KMS-11 (cell line): Measurements from ENCODE around the gene PLBD2.

Source experiments
- H2AFZ ChIP-seq: fragments of 200-600 bp; sonication (generic); 2 replicates; pipeline ENCODE4 v1.6.1; 2016; ENCODE audit warnings: antibody characterized with exemption, mixed run types, low read depth
- H3K27ac ChIP-seq: fragments of 200-600 bp; sonication (generic); 2 replicates; pipeline ENCODE4 v1.6.1; 2016; ENCODE audit warnings: mild to moderate bottlenecking, mixed run types
- H3K27me3 ChIP-seq: fragments of 200-600 bp; sonication (generic); 2 replicates; pipeline ENCODE4 v1.6.1; 2017; ENCODE audit warnings: mild to moderate bottlenecking, low read depth, mixed run types, moderate library complexity; ENCODE audit not compliant: insufficient read depth
- H3K36me3 ChIP-seq: fragments of 200-600 bp; sonication (generic); 2 replicates; pipeline ENCODE4 v1.6.1; 2017; ENCODE audit warnings: mild to moderate bottlenecking, mixed run types; ENCODE audit not compliant: insufficient read depth
- H3K4me1 ChIP-seq: fragments of 200-600 bp; sonication (generic); 2 replicates; pipeline ENCODE4 v1.6.1; 2016; ENCODE audit warnings: mild to moderate bottlenecking, low read depth, mixed run types; ENCODE audit not compliant: poor library complexity, severe bottlenecking
- H3K4me2 ChIP-seq: fragments of 200-600 bp; sonication (generic); 2 replicates; pipeline ENCODE4 v1.7.0; 2016; ENCODE audit warnings: mild to moderate bottlenecking, mixed run types
- H3K4me3 ChIP-seq: fragments of 200-600 bp; sonication (generic); IDR thresholded peaks from 2 replicates; pipeline ENCODE4 v1.6.1; 2017; ENCODE audit warnings: low read depth, low read length, mixed read lengths; ENCODE audit not compliant: insufficient read depth
- H3K79me2 ChIP-seq: fragments of 200-600 bp; sonication (generic); 2 replicates; pipeline ENCODE4 v1.6.1; 2016; ENCODE audit warnings: low read depth, mixed run types; ENCODE audit not compliant: insufficient read depth
- H3K9ac ChIP-seq: fragments of 200-600 bp; sonication (generic); 2 replicates; pipeline ENCODE4 v1.6.1; 2016; ENCODE audit warnings: mild to moderate bottlenecking, mixed run types
- H4K20me1 ChIP-seq: fragments of 200-600 bp; sonication (generic); 2 replicates; pipeline ENCODE4 v1.6.1; 2016; ENCODE audit warnings: mild to moderate bottlenecking, mixed run types; ENCODE audit not compliant: insufficient read depth
- CTCF ChIP-seq: fragments of 200-600 bp; sonication (generic); conservative IDR thresholded peaks from 2 replicates; pipeline ENCODE4 v1.6.1; 2017; ENCODE audit warnings: low read depth, mild to moderate bottlenecking, antibody characterized with exemption, low read length, moderate library complexity, mixed read lengths

PLBD2 gene

GRCh38 chr12:113392520-113392919 is 34.1 kb downstream of the PLBD2 start:
- no peaks in the 10 kb centered on the region for H3K79me2 ChIP-seq
- H2AFZ ChIP-seq, result no peak overlapping the region
- no peaks in the 10 kb centered on the region for H4K20me1 ChIP-seq
- H3K4me2 ChIP-seq, result no peak overlapping the region
- no peak overlapping the region for H3K9ac ChIP-seq
- no peak for TF ChIP-seq CTCF
- H3K36me3 ChIP-seq, result no peaks in the 10 kb centered on the region
- no peaks in the 10 kb centered on the region for H3K27me3 ChIP-seq
- no peak overlapping the region for H3K4me3 ChIP-seq
- no peaks in the 10 kb centered on the region for H3K4me1 ChIP-seq
- H3K27ac ChIP-seq, result no peak overlapping the region

- no peak for TF ChIP-seq CTCF
- no peaks in the 10 kb centered on the region for H3K79me2 ChIP-seq
- H4K20me1 ChIP-seq, result no peaks in the 10 kb centered on the region
- H3K9ac ChIP-seq, result no peak overlapping the region
- H3K27ac ChIP-seq, result no peak overlapping the region
- no peak overlapping the region for H3K4me3 ChIP-seq
- H3K27me3 ChIP-seq, result no peaks in the 10 kb centered on the region
- no peaks in the 10 kb centered on the region for H3K36me3 ChIP-seq
- H2AFZ ChIP-seq, result no peak overlapping the region
- H3K4me1 ChIP-seq, result no peaks in the 10 kb centered on the region
- H3K4me2 ChIP-seq, result no peak overlapping the region
These were observed 34.7 kb downstream of the PLBD2 start for GRCh38 chr12:113392988-113393579.

- no peaks in the 10 kb centered on the region for H3K4me1 ChIP-seq
- no peak for TF ChIP-seq CTCF
- no peaks in the 10 kb centered on the region for H3K36me3 ChIP-seq
- H3K4me3 ChIP-seq, result no peak overlapping the region
- H3K4me2 ChIP-seq, result no peak overlapping the region
- no peaks in the 10 kb centered on the region for H4K20me1 ChIP-seq
- H3K79me2 ChIP-seq, result no peaks in the 10 kb centered on the region
- no peak overlapping the region for H2AFZ ChIP-seq
- no peaks in the 10 kb centered on the region for H3K27me3 ChIP-seq
- no peak overlapping the region for H3K27ac ChIP-seq
- H3K9ac ChIP-seq, result no peak overlapping the region
These were observed 35.4 kb downstream of the PLBD2 start for GRCh38 chr12:113393749-113394148.

GRCh38 chr12:113395119-113395518 is 36.7 kb downstream of the PLBD2 start:
- Histone ChIP-seq H3K9ac (no peak overlapping the region), H3K27me3 (no peaks in the 10 kb centered on the region), H4K20me1 (no peaks in the 10 kb centered on the region), H3K4me3 (no peak overlapping the region), H3K79me2 (no peaks in the 10 kb centered on the region), H3K27ac (no peak overlapping the region), H3K36me3 (no peaks in the 10 kb centered on the region), H3K4me2 (no peak overlapping the region), H2AFZ (no peak overlapping the region), H3K4me1 (no peaks in the 10 kb centered on the region)
- TF ChIP-seq CTCF, result no peak
